Natural killer cell treated with Interleukin-12 subunit alpha and Interleukin-12 subunit beta and Interleukin-15 and Interleukin-18, amount 100 ng/mL, for 72 hours (primary cell): ENCODE data around the gene TSG101. TPM values are rescaled to one million over a fixed set of nuclear protein-coding genes. Genes with fewer than 3 reads are reported as not detected.

Experiments
- ATAC-seq, 2 donors: fragments of 150-1000 bp; cut with Tn5 transposase in 1 of 2; sonication (Bioruptor Pico), chemical (Tn5 transposase) in 1 of 2; 2 replicates each; pipeline ENCODE4 v1.10.0; 2021
- DNase-seq: peaks from one replicate; pipeline ENCODE4 v3.0.0; 2022; ENCODE audit warnings: low spot score
- H3K27ac Mint-ChIP-seq, 2 donors: 1 replicate in 1 of 2; 2 replicates in 1 of 2; pipeline ENCODE4 v1.8.0; 2022; ENCODE audit warnings: mixed read lengths in 2 of 2, mild to moderate bottlenecking in 1 of 2, moderate library complexity in 1 of 2
- H3K27me3 Mint-ChIP-seq, 2 donors: 1 replicate in 1 of 2; 2 replicates in 1 of 2; pipeline ENCODE4 v1.8.0; 2022; ENCODE audit warnings: mixed read lengths in 2 of 2
- H3K36me3 Mint-ChIP-seq: one replicate; pipeline ENCODE4 v1.8.0; 2022; ENCODE audit warnings: mixed read lengths
- H3K4me1 Mint-ChIP-seq, 2 donors: 1 replicate in 1 of 2; 2 replicates in 1 of 2; pipeline ENCODE4 v1.8.0; 2022; ENCODE audit warnings: low read depth in 2 of 2, mixed read lengths in 2 of 2, mild to moderate bottlenecking in 1 of 2
- H3K4me3 Mint-ChIP-seq: one replicate; pipeline ENCODE4 v1.8.0; 2022; ENCODE audit warnings: mixed read lengths
- H3K9me3 Mint-ChIP-seq: 2 replicates; pipeline ENCODE4 v1.8.0; 2022; ENCODE audit warnings: mixed read lengths
- total RNA-seq, 2 donors: library from RNA; stranded (reverse); gene quantifications; one replicate each; pipeline ENCODE4 v1.2.3, GENCODE V29; 2022

Gene TSG101
- total RNA-seq, 2 donors from 2014 or later, result 25.3 to 38.7 TPM

- Mint-ChIP-seq H3K9me3 (no peaks in the 10 kb centered on the region), H3K27me3 (no peaks in the 10 kb centered on the region), H3K4me3 (no peak overlapping the region), H3K36me3 (peaks cover 23% of the 10 kb centered on the region), H3K27ac (no peak overlapping the region), H3K4me1 (no peaks in the 10 kb centered on the region)
- DNase-seq (no peak), ATAC-seq (no peak)
Observed at GRCh38 chr11:18479063-18479462, 47.7 kb downstream of the TSG101 start.

- no peak for DNase-seq
- H3K27me3 Mint-ChIP-seq, result no peaks in the 10 kb centered on the region
- H3K9me3 Mint-ChIP-seq, result no peaks in the 10 kb centered on the region
- H3K4me1 Mint-ChIP-seq, result no peaks in the 10 kb centered on the region
- no peak overlapping the region for H3K27ac Mint-ChIP-seq
- ATAC-seq, result no peak
- H3K36me3 Mint-ChIP-seq, result peaks cover 3% of the 10 kb centered on the region
- no peak overlapping the region for H3K4me3 Mint-ChIP-seq
Observed at GRCh38 chr11:18472587-18472986, 54.2 kb downstream of the TSG101 start.

DNA sequence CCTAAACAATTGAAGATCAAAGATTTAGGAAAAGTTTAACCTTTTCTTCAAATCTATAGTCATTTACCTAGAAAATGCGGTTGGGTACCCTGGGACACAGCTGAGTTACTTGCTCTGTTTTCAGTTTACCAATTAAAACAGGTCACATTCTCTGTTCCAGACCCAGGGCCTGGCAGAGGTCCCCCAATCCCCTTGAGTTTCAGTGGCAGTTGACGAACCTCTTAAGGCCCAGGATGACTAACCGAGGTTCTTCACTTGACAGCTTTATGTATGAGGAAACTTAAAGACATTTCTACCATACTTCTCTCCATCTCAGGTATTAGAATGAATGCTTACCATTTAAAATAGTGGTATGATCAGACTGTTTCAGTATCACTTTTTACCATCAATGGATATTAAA is 54.7 kb downstream of the TSG101 start:
- Mint-ChIP-seq H3K9me3 (no peaks in the 10 kb centered on the region), H3K4me3 (no peak overlapping the region), H3K4me1 (no peaks in the 10 kb centered on the region), H3K27me3 (no peaks in the 10 kb centered on the region), H3K36me3 (no peaks in the 10 kb centered on the region), H3K27ac (no peak overlapping the region)
- no peak for DNase-seq
- ATAC-seq, result peak in 1 of 2 donors; percentile 31

GRCh38 chr11:18468961-18469360 is 57.8 kb downstream of the TSG101 start:
- Mint-ChIP-seq H3K4me3 (no peak overlapping the region), H3K4me1 (no peaks in the 10 kb centered on the region), H3K9me3 (no peaks in the 10 kb centered on the region), H3K27me3 (no peaks in the 10 kb centered on the region), H3K27ac (no peak overlapping the region), H3K36me3 (no peaks in the 10 kb centered on the region)
- DNase-seq, result no peak
- no peak for ATAC-seq

GRCh38 chr11:18468059-18468458 is 58.7 kb downstream of the TSG101 start:
- Mint-ChIP-seq H3K4me3 (no peak overlapping the region), H3K27me3 (no peaks in the 10 kb centered on the region), H3K4me1 (no peaks in the 10 kb centered on the region), H3K9me3 (no peaks in the 10 kb centered on the region), H3K27ac (no peak overlapping the region), H3K36me3 (no peaks in the 10 kb centered on the region)
- ATAC-seq (no peak), DNase-seq (no peak)

GRCh38 chr11:18466402-18466801 is 60.3 kb downstream of the TSG101 start:
- Mint-ChIP-seq H3K4me1 (no peaks in the 10 kb centered on the region), H3K36me3 (no peaks in the 10 kb centered on the region)

DNA sequence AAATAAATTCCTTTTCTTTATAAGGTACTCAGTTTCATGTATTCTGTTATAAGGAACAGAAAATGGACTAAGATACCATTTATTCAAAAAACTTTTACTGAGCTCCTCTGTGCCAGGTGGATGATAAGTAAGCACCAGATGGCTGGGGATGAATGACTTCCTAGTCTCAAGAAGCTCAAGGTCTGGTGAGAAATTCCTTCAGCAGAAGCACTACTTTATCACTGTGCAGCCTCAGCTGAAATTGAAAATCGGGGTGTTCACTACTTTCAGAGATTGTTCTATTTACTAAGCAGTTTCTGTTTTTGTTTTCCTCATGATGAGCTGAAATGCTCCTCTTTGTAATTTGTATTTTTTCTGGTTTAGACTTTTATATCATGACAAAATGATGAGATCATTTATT is 63.3 kb downstream of the TSG101 start:
- ATAC-seq, result no peak
- Mint-ChIP-seq H3K27me3 (no peaks in the 10 kb centered on the region), H3K27ac (no peak overlapping the region), H3K36me3 (no peaks in the 10 kb centered on the region), H3K4me1 (no peaks in the 10 kb centered on the region), H3K9me3 (no peaks in the 10 kb centered on the region), H3K4me3 (no peak overlapping the region)
- DNase-seq, result no peak

More at GRCh38 chr11:18466402-18466801, 60.3 kb downstream of the TSG101 start:
- no peaks in the 10 kb centered on the region for H3K9me3 Mint-ChIP-seq
- DNase-seq (no peak), ATAC-seq (no peak)
- H3K27ac Mint-ChIP-seq, result no peak overlapping the region
- H3K27me3 Mint-ChIP-seq, result no peaks in the 10 kb centered on the region
- no peak overlapping the region for H3K4me3 Mint-ChIP-seq

- H3K4me1 Mint-ChIP-seq, result no peaks in the 10 kb centered on the region
- no peak overlapping the region for H3K4me3 Mint-ChIP-seq
- H3K27ac Mint-ChIP-seq, result no peak overlapping the region
- ATAC-seq, result no peak
- no peaks in the 10 kb centered on the region for H3K27me3 Mint-ChIP-seq
- DNase-seq, result no peak
- no peaks in the 10 kb centered on the region for H3K36me3 Mint-ChIP-seq
- H3K9me3 Mint-ChIP-seq, result no peaks in the 10 kb centered on the region
Observed at GRCh38 chr11:18461909-18462308, 64.8 kb downstream of the TSG101 start.

DNA sequence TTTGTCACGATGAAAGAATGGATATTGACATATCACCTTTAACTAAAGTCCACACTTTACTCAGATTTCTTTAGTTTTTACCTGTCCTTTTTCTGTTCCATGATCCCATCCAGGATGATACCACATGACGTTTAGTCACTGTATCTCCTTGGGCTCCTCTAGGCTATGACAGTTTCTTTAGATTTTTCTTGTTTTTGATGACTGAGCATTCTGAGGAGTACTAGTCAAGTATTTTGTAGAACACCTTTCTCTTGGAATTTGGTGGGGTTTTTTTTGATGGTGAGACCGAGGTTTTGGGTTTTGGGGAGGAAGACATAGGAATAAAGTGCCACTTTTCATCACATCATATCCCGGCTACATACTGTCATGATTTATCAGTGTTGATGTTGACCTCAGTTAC is 67.1 kb downstream of the TSG101 start:
- Mint-ChIP-seq H3K27ac (no peak overlapping the region), H3K27me3 (no peaks in the 10 kb centered on the region), H3K4me1 (peaks cover 0 to 2% of the 10 kb centered on the region in 2 donors), H3K36me3 (no peaks in the 10 kb centered on the region), H3K4me3 (no peak overlapping the region), H3K9me3 (no peaks in the 10 kb centered on the region)
- DNase-seq, result no peak
- no peak for ATAC-seq

DNA sequence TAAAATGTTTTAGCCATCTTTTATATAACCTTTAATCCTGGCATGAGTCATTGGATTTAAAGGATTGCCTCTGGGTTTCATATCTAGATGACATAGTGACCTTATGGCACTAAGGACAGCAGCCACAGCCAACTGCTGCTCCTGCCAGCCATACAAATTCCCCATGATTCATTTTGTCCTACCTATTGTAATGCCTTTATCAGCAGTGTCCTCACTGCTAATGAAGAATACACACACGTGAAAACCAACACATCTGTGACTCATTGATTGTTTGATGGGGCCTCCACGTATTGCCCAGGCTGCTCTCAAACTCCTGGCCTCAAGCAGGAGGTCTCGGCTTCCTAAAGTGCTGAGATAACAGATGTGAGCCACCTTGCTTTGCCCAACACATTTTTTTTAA is 69.3 kb downstream of the TSG101 start:
- Mint-ChIP-seq H3K4me3 (no peak overlapping the region), H3K27me3 (no peaks in the 10 kb centered on the region), H3K4me1 (peaks cover 0 to 2% of the 10 kb centered on the region in 2 donors), H3K27ac (no peak overlapping the region), H3K36me3 (no peaks in the 10 kb centered on the region), H3K9me3 (no peaks in the 10 kb centered on the region)
- ATAC-seq (no peak), DNase-seq (no peak)

DNA sequence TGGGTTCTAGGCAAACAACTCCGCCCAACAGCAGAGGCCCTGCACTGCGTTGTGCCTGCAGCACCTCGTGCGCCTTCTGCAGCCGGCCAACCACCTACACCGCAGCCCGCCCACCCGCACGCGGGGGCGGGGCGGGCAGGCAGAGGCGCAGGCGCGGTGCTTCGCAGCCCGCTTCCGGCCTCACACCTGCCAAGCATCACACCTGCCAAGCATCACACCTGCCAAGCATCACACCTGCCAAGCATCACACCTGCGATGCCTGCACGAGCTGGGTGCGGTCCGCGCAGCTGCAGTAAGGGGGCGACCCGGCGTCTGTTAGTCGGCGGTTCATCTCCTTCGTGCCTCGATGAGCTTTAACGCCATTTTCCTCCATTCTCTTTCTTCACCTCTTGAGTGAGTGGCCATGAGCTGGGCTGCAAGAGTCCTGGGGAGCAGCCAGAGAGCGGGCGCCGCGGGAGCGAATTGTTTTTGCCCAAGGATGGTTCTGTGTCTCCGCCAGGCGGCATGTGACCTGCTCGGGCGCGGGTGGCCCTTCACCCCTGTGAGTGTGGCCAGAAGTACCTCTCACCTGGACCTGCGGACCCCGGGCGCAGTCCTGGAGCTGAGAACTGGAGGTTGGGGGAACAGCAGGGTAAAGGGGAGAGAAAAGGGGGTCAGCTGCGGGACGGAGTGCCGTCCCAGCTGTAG is 70.9 kb downstream of the TSG101 start, which contains the start of gene LDHAL6A:
LDHAL6A (plus strand) TSS at position 171 of the 687 bp plus-strand sequence. CDS start 825 bp downstream, outside the sequence.
- Mint-ChIP-seq H3K36me3 (no peaks in the 10 kb centered on the region), H3K27me3 (no peaks in the 10 kb centered on the region), H3K27ac (no peak within 1 kb of the TSS), H3K9me3 (no peaks in the 10 kb centered on the region), H3K4me1 (peaks cover 0 to 2% of the 10 kb centered on the region in 2 donors), H3K4me3 (peak within 1 kb of the TSS; percentile 38)
- peak; percentile 53 to 61 for ATAC-seq
- no peak for DNase-seq

DNA sequence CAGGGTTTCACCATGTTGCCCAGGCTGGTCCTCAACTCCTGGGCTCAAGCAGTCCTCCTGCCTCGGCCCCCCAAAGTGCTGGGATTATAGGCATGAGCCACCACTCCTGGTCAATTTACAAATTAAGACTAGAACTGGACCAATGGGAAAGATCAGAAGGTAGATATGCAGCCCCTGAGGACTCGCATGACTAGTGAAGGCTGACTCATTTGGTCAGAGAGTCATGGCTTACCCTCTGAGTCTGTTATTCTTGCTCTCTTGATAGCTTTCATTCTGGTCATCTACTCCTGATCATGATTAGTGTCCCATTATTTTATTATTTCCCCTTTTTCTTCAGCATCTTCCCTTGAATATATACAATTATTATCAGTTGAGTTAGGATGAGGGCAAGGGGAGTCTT is 73.8 kb downstream of the TSG101 start:
- ATAC-seq, result no peak
- Mint-ChIP-seq H3K4me3 (no peak overlapping the region), H3K27me3 (peaks cover 0 to 5% of the 10 kb centered on the region in 2 donors), H3K9me3 (no peaks in the 10 kb centered on the region), H3K27ac (no peak overlapping the region), H3K36me3 (no peaks in the 10 kb centered on the region), H3K4me1 (peaks cover 0 to 2% of the 10 kb centered on the region in 2 donors)
- DNase-seq, result no peak

DNA sequence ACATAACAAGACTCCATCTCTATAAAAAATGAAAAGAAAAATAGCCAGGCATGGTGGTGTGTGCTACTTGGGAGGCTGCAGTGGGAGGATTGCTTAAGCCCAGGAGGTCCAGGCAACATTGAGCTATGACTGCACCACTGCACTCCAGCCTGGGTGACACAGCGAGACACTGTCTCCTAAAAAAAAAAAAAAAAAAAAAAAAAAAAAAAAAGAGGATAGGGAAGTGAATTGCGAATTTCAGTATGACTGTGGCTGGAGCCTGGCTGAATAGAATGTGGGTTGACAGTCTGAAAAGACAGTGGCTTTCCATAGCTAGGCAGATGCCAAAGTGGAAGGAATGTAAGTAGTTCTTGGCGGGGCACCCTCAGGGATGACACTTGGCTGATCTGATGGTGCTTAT is 77.5 kb downstream of the TSG101 start:
- no peaks in the 10 kb centered on the region for H3K4me1 Mint-ChIP-seq
- peak overlapping the region in 1 of 2 donors; percentile 56 for H3K27ac Mint-ChIP-seq
- no peaks in the 10 kb centered on the region for H3K36me3 Mint-ChIP-seq
- peaks cover 12 to 14% of the 10 kb centered on the region in 2 donors for H3K27me3 Mint-ChIP-seq
- ATAC-seq (peak in 1 of 2 donors; percentile 20), DNase-seq (no peak)
- H3K4me3 Mint-ChIP-seq, result no peak overlapping the region
- H3K9me3 Mint-ChIP-seq, result no peaks in the 10 kb centered on the region

DNA sequence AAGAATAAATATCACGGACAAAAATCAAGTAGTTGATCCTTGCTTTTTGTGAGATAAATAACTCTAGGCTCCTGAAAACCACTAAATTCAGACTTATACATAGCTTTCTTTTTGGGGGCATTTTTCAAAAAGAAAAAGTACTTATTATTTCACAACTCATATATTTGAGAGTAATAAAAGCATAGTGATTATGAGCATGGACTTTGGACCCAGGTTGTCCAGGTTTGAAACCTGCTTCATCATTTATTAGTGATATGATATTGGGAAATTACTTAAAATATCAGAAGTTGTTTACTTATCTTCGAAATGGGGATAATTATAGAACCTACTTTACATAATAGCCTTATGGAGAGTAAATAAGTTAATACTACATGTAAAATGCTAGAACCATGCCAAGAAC is 88.1 kb downstream of the TSG101 start:
- Mint-ChIP-seq H3K36me3 (peaks cover 4% of the 10 kb centered on the region), H3K4me1 (no peaks in the 10 kb centered on the region), H3K4me3 (no peak overlapping the region), H3K27me3 (peaks cover 0 to 6% of the 10 kb centered on the region in 2 donors), H3K9me3 (no peaks in the 10 kb centered on the region), H3K27ac (no peak overlapping the region)
- no peak for ATAC-seq
- no peak for DNase-seq
